GM12874 (cell line): ENCODE data around the gene RND3.

Source experiments
- TF ChIP-seq, protein P1 (sequence below): IDR thresholded peaks from 2 replicates; pipeline ENCODE4 v1.5.1; 2011; ENCODE audit warnings: low read depth, mild to moderate bottlenecking, control low read depth, low read length, moderate library complexity; ENCODE audit not compliant: insufficient read depth

Gene RND3, protein sequence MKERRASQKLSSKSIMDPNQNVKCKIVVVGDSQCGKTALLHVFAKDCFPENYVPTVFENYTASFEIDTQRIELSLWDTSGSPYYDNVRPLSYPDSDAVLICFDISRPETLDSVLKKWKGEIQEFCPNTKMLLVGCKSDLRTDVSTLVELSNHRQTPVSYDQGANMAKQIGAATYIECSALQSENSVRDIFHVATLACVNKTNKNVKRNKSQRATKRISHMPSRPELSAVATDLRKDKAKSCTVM

DNA sequence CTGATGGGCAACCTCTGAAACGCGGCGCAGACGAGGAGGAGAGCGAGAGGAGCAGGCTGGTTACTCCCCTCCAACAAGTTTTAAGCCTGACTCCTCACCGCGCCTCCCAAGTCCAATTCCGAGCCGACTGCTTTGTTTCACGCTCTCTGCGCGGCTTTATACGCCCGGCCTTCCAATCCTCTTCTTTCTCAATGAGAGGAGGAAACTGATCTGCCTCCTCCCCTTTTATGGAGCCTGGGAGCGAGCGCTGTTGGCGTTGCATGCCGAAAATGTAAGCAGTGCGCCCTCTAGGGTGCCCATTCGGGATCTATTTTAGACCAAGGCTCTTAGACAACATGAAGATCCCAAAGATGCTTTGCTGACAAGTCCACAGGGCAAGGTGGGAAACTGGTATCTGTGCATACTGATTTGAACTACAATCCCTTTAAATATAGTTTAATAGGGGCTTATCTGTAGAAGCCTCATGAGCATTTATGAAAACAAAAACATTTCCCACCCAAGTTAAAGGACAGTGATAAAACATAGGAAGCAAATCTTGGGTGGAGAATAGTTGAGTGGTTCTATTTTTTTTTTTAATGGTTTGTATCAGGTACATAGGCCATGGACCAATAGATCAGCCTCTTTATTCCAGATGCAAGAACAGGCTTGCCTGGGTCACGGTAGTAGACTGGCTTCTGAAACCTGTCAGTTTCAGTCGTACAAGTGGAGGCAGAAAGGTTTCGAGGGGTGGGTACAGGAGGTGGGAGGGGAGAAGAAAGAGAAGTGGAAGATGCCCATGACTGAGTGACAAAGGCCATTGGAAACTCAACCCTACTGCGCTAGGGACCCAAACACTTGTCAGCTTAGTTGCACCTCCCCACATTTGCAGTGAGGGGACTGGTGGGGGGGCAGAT lies at the start of gene RND3:
TSS of gene RND3 (minus strand) at position 131 of the 893 bp plus-strand sequence. CDS start 250 bp downstream, outside the sequence.
- TF ChIP-seq, protein P1, sequence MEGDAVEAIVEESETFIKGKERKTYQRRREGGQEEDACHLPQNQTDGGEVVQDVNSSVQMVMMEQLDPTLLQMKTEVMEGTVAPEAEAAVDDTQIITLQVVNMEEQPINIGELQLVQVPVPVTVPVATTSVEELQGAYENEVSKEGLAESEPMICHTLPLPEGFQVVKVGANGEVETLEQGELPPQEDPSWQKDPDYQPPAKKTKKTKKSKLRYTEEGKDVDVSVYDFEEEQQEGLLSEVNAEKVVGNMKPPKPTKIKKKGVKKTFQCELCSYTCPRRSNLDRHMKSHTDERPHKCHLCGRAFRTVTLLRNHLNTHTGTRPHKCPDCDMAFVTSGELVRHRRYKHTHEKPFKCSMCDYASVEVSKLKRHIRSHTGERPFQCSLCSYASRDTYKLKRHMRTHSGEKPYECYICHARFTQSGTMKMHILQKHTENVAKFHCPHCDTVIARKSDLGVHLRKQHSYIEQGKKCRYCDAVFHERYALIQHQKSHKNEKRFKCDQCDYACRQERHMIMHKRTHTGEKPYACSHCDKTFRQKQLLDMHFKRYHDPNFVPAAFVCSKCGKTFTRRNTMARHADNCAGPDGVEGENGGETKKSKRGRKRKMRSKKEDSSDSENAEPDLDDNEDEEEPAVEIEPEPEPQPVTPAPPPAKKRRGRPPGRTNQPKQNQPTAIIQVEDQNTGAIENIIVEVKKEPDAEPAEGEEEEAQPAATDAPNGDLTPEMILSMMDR = peak; percentile 63

DNA sequence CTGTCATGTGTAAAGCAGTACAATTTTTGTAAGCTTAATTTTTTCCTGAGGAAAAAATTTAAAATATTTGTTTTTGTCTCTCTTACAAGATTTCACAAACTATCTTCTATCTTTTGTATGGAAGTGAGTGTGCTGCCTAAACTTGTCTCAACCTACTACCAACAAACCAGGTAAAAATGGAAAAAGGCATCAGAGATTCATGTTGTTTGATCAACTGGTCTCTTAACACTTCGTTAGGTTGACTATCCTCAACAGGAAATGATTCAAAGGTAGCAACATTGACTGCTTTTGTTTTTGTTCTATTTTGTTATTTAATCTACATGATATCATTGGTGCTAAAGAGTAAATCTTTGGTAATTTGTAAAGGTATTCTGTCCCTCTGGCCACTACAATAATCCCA lies 47.7 kb upstream of the RND3 start:
- TF ChIP-seq, protein P1 = no peak

DNA sequence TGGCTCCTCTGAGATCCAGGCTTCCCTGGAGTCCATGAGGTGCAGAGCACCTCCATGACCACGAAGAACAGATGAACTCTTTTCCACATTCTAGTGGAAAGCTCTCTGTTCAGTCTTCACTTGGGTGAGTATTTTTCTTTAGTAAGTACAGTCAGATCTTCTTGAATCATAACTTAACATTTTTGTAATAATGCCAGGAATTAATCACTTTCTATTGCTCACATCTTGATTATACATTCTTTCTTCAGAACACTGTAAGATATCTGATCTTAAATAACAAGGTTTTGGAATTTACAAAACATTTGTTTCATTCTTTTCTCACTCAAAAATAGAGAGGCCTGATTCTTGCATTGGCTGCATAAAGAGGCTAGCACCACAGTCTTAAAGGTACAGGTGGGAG lies 45.4 kb upstream of the RND3 start:
- TF ChIP-seq, protein P1 = no peak

DNA sequence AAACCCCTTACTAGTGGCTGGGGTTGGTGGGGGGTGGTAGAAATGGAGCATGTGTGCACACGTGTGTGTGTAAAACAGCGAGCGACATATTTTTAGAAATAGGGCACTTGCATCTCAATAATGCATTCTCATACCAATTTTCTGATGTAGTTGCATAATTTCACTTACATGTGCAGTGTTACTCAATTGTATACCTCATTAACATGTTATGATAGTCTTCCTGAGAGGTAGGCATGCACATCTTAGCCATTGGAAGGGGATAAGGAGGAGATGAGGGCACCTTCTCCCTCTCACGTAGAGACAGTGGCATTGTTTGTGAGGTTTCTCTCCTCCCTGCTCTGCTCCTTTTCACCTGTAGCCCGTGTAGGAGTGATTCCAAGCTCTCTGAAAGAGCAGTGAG lies 44.6 kb upstream of the RND3 start:
- TF ChIP-seq, protein P1 = no peak

DNA sequence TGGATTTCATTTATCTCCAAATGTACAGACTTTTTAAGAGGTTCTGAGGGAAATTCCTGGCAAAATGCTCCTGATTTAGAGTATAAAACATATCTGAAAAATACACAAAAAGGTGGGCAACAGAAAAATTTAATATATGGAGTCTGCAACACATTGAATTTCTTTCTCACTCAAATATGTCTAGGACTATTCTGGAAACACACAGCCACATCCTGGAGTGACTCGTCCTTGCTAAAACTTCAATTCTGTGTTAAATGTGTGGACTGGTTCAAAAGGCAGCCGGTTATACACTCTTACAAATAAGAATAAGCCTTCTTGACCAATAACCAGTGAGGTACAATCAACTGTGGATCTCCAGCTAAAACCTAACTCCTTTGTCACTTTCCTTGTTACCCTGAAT lies 44.1 kb upstream of the RND3 start:
- TF ChIP-seq, protein P1 = no peak

DNA sequence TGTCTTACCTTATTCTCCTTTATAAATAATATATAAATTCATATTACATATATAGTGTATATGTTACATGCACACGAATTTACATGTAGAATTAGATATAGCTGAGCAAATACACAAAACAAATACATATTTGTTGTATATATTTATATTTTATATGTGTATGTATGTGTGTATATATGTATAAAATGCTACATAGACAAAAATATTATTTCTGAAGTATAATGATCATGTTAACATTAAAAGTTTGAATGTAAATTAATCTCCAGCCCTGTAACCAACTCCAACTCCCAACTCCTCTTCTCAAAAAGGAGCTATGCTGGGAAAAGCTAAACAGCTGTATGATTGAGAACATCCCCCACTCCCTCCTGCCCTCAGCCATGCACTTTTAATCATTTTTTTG lies 42.7 kb upstream of the RND3 start:
- TF ChIP-seq, protein P1 = no peak
